Fibroblast of lung (primary cell): ENCODE data around the gene GRIK2. TPM values are rescaled to one million over a fixed set of nuclear protein-coding genes. Genes with fewer than 3 reads are reported as not detected.

Experiments
- DNase-seq, 2 donors: peaks; one replicate each; pipeline versions ENCODE4 v3.0.0 to v3.0.0-alpha.2; 2010; ENCODE audit warnings: low read depth in 2 of 2
- H2AFZ ChIP-seq: 2 replicates; pipeline ENCODE4 v1.5.1; 2012; ENCODE audit warnings: low read length, control low read depth, inconsistent platforms
- H3K27ac ChIP-seq: 2 replicates; pipeline ENCODE4 v1.5.1; 2011; ENCODE audit warnings: low read length, control low read depth; ENCODE audit not compliant: insufficient read depth
- H3K27me3 ChIP-seq: 2 replicates; pipeline ENCODE4 v1.5.1; 2011; ENCODE audit warnings: mild to moderate bottlenecking, low read length; ENCODE audit not compliant: control insufficient read depth, insufficient read depth
- H3K36me3 ChIP-seq: 2 replicates; pipeline ENCODE4 v1.5.1; 2011; ENCODE audit warnings: low read length; ENCODE audit not compliant: control insufficient read depth, insufficient read depth
- H3K4me1 ChIP-seq: 2 replicates; pipeline ENCODE4 v1.5.1; 2011; ENCODE audit warnings: low read length; ENCODE audit not compliant: control insufficient read depth, insufficient read depth; ENCODE audit errors: extremely low read depth
- H3K4me2 ChIP-seq: 2 replicates; pipeline ENCODE4 v1.5.1; 2011; ENCODE audit warnings: low read length, control low read depth; ENCODE audit not compliant: insufficient read depth; ENCODE audit errors: extremely low read depth
- H3K4me3 ChIP-seq, 4 experiments: fragments of 200-600 bp in 1 of 4; sonication (generic) in 1 of 4; replicated peaks in 1 of 4; 2 replicates each; pipeline ENCODE4 v1.5.1; 2011 to 2016; ENCODE audit warnings: low read length in 4 of 4, low read depth in 3 of 4, mild to moderate bottlenecking in 3 of 4, control low read depth in 2 of 4, inconsistent platforms in 1 of 4, mixed read lengths in 1 of 4; ENCODE audit not compliant: insufficient read depth in 1 of 4; ENCODE audit errors: control extremely low read depth in 1 of 4
- H3K79me2 ChIP-seq: 2 replicates; pipeline ENCODE4 v1.5.1; 2012; ENCODE audit warnings: mild to moderate bottlenecking, low read length, inconsistent platforms; ENCODE audit not compliant: control insufficient read depth, insufficient read depth
- H3K9ac ChIP-seq: 2 replicates; pipeline ENCODE4 v1.5.1; 2011; ENCODE audit warnings: mild to moderate bottlenecking, low read length, control low read depth; ENCODE audit not compliant: insufficient read depth
- H3K9me3 ChIP-seq: 2 replicates; pipeline ENCODE4 v1.5.1; 2012; ENCODE audit warnings: low read depth, low read length; ENCODE audit not compliant: control insufficient read depth, insufficient read depth
- H4K20me1 ChIP-seq: 2 replicates; pipeline ENCODE4 v1.5.1; 2011; ENCODE audit warnings: low read length; ENCODE audit not compliant: control insufficient read depth, insufficient read depth; ENCODE audit errors: extremely low read depth
- CTCF ChIP-seq, 2 donors: IDR thresholded peaks in 1 of 2; conservative IDR thresholded peaks in 1 of 2; 1 replicate in 1 of 2; 2 replicates in 1 of 2; pipeline ENCODE4 v1.5.1; 2011 to 2012; ENCODE audit warnings: low read length in 2 of 2, control low read depth in 1 of 2, inconsistent platforms in 1 of 2, low read depth in 1 of 2, mild to moderate bottlenecking in 1 of 2
- EZH2 ChIP-seq: IDR thresholded peaks from 2 replicates; pipeline ENCODE4 v1.5.1; 2012; ENCODE audit warnings: low read length, control low read depth, mild to moderate bottlenecking; ENCODE audit errors: missing control alignments
- polyA plus RNA-seq, 2 donors: library from polyadenylated mRNA; depleted of rRNA in 1 of 2; stranded (reverse) in 1 of 2; unstranded in 1 of 2; fragments of >200 nt; gene quantifications; 2 replicates each; pipeline ENCODE4 v1.2.1, GENCODE V29; 2011 to 2012; ENCODE audit warnings: missing spikeins in 1 of 2
- total RNA-seq: library from RNA; depleted of rRNA; stranded (reverse); fragments of >200 nt; gene quantifications from 2 replicates; pipeline ENCODE4 v1.2.1, GENCODE V29; 2014

The GRIK2 gene
- total and polyA plus RNA-seq, 2 donors (not counting 1 experiment from before 2014, with no cell fraction given) = 0.33 to 0.40 TPM

- H4K20me1 ChIP-seq = no peaks in the 10 kb centered on the region
- no peaks in the 10 kb centered on the region for H3K79me2 ChIP-seq
- H3K27ac ChIP-seq = no peak overlapping the region
- H3K4me1 ChIP-seq = no peaks in the 10 kb centered on the region
- DNase-seq = peak in 1 of 2 donors; percentile 79
- no peak overlapping the region for H3K9ac ChIP-seq
- H3K36me3 ChIP-seq = no peaks in the 10 kb centered on the region
- H3K4me3 ChIP-seq = no peak overlapping the region
- no peak overlapping the region for H3K4me2 ChIP-seq
- no peak overlapping the region for H2AFZ ChIP-seq
- H3K9me3 ChIP-seq = no peaks in the 10 kb centered on the region
- TF ChIP-seq CTCF (conservative IDR thresholded peaks at IDR 0.05 in 1 of 2, IDR thresholded peaks at IDR 0.05 in 1 of 2; ENCODE audit: low read depth in 1 of 2, low read length in 2 of 2) = no peak
- TF ChIP-seq EZH2 = no peak
- no peaks in the 10 kb centered on the region for H3K27me3 ChIP-seq
Observed at GRCh38 chr6:101824551-101825345, 431.2 kb downstream of the GRIK2 start.

- Histone ChIP-seq H3K4me1 (no peaks in the 10 kb centered on the region), H3K4me3 (no peak overlapping the region), H3K36me3 (no peaks in the 10 kb centered on the region), H3K9ac (no peak overlapping the region), H3K27ac (no peak overlapping the region), H3K27me3 (no peaks in the 10 kb centered on the region), H4K20me1 (no peaks in the 10 kb centered on the region), H3K9me3 (no peaks in the 10 kb centered on the region), H3K79me2 (no peaks in the 10 kb centered on the region), H2AFZ (no peak overlapping the region), H3K4me2 (no peak overlapping the region)
- DNase-seq = peak in 1 of 2 donors; percentile 62
- no peak for TF ChIP-seq CTCF (conservative IDR thresholded peaks at IDR 0.05 in 1 of 2, IDR thresholded peaks at IDR 0.05 in 1 of 2; ENCODE audit: low read depth in 1 of 2, low read length in 2 of 2)
- TF ChIP-seq EZH2 = no peak
Observed at GRCh38 chr6:101826269-101826668, 432.8 kb downstream of the GRIK2 start.

- H3K9ac ChIP-seq = no peak overlapping the region
- H3K9me3 ChIP-seq = no peaks in the 10 kb centered on the region
- peak in 1 of 2 donors; percentile 58 for DNase-seq
- H3K36me3 ChIP-seq = no peaks in the 10 kb centered on the region
- no peak overlapping the region for H3K4me3 ChIP-seq
- TF ChIP-seq EZH2 (no peak), CTCF (conservative IDR thresholded peaks at IDR 0.05 in 1 of 2, IDR thresholded peaks at IDR 0.05 in 1 of 2; ENCODE audit: low read depth in 1 of 2, low read length in 2 of 2) (no peak)
- H4K20me1 ChIP-seq = no peaks in the 10 kb centered on the region
- H3K4me1 ChIP-seq = no peaks in the 10 kb centered on the region
- no peaks in the 10 kb centered on the region for H3K27me3 ChIP-seq
- no peak overlapping the region for H3K4me2 ChIP-seq
- H3K27ac ChIP-seq = no peak overlapping the region
- no peaks in the 10 kb centered on the region for H3K79me2 ChIP-seq
- no peak overlapping the region for H2AFZ ChIP-seq
Observed at GRCh38 chr6:101826678-101827077, 433.2 kb downstream of the GRIK2 start.
